Keratinocyte (primary cell): ENCODE data around the gene NRP1.

ENCODE experiments used
- EZH2 ChIP-seq: IDR thresholded peaks from one replicate; pipeline ENCODE4 v1.6.1; 2012; ENCODE audit warnings: inconsistent platforms, mild to moderate bottlenecking, low read length, moderate library complexity
- TF ChIP-seq, protein P1 (sequence below), 3 experiments: IDR thresholded peaks in 1 of 3; conservative IDR thresholded peaks in 1 of 3; optimal IDR thresholded peaks in 1 of 3; 2 replicates in 2 of 3; 3 replicates in 1 of 3; pipeline versions ENCODE3 to v1.5.1; 2011; ENCODE audit warnings: low read length in 3 of 3, mild to moderate bottlenecking in 3 of 3, moderate library complexity in 2 of 3, control low read depth in 1 of 3, inconsistent platforms in 1 of 3; ENCODE audit not compliant: insufficient read depth in 2 of 3; ENCODE audit errors: extremely low read depth in 1 of 3

DNA sequence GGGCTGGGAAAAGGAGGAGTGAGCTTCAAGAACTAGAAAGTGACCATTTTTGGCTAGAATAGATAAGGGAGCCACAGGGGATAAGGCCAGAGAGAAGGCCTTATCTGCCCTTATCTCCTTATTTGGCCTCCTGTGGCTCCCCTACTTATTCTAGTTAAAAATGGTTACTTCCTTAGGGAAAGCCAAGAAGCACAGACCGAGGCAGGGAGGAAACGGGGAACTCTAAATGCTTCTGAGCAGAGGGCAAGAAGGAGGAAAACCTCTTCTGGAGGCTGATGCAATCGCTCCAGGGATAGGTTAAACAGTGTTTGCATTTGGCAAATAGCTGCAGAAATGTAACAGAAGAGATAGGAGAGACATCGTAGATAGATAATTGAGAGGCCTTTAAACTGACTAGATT, 18.6 kb downstream of the NRP1 start:
- no peak for TF ChIP-seq EZH2
- TF ChIP-seq, protein P1, sequence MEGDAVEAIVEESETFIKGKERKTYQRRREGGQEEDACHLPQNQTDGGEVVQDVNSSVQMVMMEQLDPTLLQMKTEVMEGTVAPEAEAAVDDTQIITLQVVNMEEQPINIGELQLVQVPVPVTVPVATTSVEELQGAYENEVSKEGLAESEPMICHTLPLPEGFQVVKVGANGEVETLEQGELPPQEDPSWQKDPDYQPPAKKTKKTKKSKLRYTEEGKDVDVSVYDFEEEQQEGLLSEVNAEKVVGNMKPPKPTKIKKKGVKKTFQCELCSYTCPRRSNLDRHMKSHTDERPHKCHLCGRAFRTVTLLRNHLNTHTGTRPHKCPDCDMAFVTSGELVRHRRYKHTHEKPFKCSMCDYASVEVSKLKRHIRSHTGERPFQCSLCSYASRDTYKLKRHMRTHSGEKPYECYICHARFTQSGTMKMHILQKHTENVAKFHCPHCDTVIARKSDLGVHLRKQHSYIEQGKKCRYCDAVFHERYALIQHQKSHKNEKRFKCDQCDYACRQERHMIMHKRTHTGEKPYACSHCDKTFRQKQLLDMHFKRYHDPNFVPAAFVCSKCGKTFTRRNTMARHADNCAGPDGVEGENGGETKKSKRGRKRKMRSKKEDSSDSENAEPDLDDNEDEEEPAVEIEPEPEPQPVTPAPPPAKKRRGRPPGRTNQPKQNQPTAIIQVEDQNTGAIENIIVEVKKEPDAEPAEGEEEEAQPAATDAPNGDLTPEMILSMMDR (optimal IDR thresholded peaks at IDR 0.05 in 1 of 3, IDR thresholded peaks at IDR 0.05 in 1 of 3, conservative IDR thresholded peaks at IDR 0.05 in 1 of 3; ENCODE audit: extremely low read depth in 1 of 3, insufficient read depth in 2 of 3, low read length in 3 of 3): no peak
